Testis (tissue), 3 donors: ENCODE data around the gene CKS2. TPM values are rescaled to one million over a fixed set of nuclear protein-coding genes. Genes with fewer than 3 reads are reported as not detected.

Source experiments
- DNase-seq: peaks from one replicate; pipeline ENCODE4 v3.0.0-alpha.2; 2019
- H3K27ac ChIP-seq, 2 donors: fragments of 200-600 bp; sonication (generic); one replicate each; pipeline ENCODE4 v1.5.1; 2019
- H3K27me3 ChIP-seq: fragments of 200-600 bp; sonication (generic); one replicate; pipeline ENCODE4 v1.5.1; 2019
- H3K36me3 ChIP-seq: fragments of 200-600 bp; sonication (generic); one replicate; pipeline ENCODE4 v1.5.1; 2017; ENCODE audit warnings: low read depth; ENCODE audit errors: missing control alignments
- H3K4me1 ChIP-seq: fragments of 200-600 bp; sonication (generic); one replicate; pipeline ENCODE4 v1.5.1; 2019
- H3K4me3 ChIP-seq, 2 donors: fragments of 200-600 bp; sonication (generic); one replicate each; pipeline ENCODE4 v1.5.1; 2017 to 2019
- H3K9me3 ChIP-seq: fragments of 200-600 bp; sonication (generic); one replicate; pipeline ENCODE4 v1.5.1; 2017
- POLR2A ChIP-seq: fragments of 450-650 bp; IDR thresholded peaks from one replicate; pipeline ENCODE4 v1.6.1; 2017; ENCODE audit warnings: antibody characterized with exemption, mild to moderate bottlenecking, moderate library complexity
- WGBS, 2 donors: methylation state at CpG; one replicate each; pipeline ENCODE4 v1.1.5; 2018; 5-methylcytosine and 5-hydroxymethylcytosine counted together
- intact Hi-C: fragments of 100-400 bp; cut with DNase I; formaldehyde crosslinking; loops from one replicate; pipeline ENCODE4 v1.15.1; 2023; ENCODE audit warnings: low total_unique reads
- polyA plus RNA-seq: library from polyadenylated mRNA; stranded (reverse); fragments of 350-450 nt; fragmentation: Illumina TruSeq; extraction: RNeasy Lipid Tissue Mini Kit (QIAGEN cat#74804); gene quantifications from one replicate; pipeline ENCODE4 v1.2.3, GENCODE V29; 2014; ENCODE audit warnings: low read depth, low replicate concordance; ENCODE audit not compliant: insufficient read depth
- total RNA-seq, 2 donors: library from RNA; depleted of rRNA; stranded (reverse); fragments of >200 nt; gene quantifications; one replicate each; pipeline ENCODE4 v1.2.3, GENCODE V29; 2016
- TF ChIP-seq, protein P1 (sequence below), 3 experiments: fragments of 450-650 bp in 2 of 3; fragments of 200-600 bp in 1 of 3; sonication (generic) in 1 of 3; IDR thresholded peaks; one replicate each; pipeline ENCODE4 v1.5.1; 2016 to 2019; ENCODE audit warnings: antibody characterized with exemption in 3 of 3, mild to moderate bottlenecking in 2 of 3, moderate library complexity in 1 of 3

CKS2 gene
- total and polyA plus RNA-seq, 3 donors from 2014 or later: 200 to 415 (median 222) TPM

DNA sequence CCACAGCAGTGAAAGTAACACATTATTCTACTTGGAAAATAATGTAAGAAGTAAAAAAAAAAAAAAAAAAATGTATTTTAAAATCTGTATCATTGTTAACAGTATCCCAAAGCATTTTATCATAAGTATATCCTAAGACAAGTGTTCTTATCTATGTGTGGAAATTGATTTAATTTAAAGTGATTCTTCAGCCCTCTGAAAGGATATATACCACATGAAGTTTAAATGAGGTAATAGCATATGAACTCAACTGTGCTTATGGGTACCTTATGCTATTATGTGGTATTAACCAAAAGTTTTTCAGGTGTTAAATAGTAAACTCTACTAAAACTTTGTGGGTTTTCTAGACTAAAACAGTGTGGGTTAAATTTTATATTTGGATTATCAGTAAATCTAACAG, 4.5 kb downstream of the CKS2 start:
- peaks cover 14% of the 10 kb centered on the region for H3K4me1 ChIP-seq
- TF ChIP-seq, protein P1, sequence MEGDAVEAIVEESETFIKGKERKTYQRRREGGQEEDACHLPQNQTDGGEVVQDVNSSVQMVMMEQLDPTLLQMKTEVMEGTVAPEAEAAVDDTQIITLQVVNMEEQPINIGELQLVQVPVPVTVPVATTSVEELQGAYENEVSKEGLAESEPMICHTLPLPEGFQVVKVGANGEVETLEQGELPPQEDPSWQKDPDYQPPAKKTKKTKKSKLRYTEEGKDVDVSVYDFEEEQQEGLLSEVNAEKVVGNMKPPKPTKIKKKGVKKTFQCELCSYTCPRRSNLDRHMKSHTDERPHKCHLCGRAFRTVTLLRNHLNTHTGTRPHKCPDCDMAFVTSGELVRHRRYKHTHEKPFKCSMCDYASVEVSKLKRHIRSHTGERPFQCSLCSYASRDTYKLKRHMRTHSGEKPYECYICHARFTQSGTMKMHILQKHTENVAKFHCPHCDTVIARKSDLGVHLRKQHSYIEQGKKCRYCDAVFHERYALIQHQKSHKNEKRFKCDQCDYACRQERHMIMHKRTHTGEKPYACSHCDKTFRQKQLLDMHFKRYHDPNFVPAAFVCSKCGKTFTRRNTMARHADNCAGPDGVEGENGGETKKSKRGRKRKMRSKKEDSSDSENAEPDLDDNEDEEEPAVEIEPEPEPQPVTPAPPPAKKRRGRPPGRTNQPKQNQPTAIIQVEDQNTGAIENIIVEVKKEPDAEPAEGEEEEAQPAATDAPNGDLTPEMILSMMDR (IDR thresholded peaks at IDR 0.05): no peak
- no peak for TF ChIP-seq POLR2A
- no peak overlapping the region for H3K27ac ChIP-seq
- no peaks in the 10 kb centered on the region for H3K9me3 ChIP-seq
- H3K4me3 ChIP-seq: no peak overlapping the region
- intact Hi-C loops: no loop called here
- DNase-seq: no peak
- no peaks in the 10 kb centered on the region for H3K27me3 ChIP-seq
- H3K36me3 ChIP-seq: no peaks in the 10 kb centered on the region

DNA sequence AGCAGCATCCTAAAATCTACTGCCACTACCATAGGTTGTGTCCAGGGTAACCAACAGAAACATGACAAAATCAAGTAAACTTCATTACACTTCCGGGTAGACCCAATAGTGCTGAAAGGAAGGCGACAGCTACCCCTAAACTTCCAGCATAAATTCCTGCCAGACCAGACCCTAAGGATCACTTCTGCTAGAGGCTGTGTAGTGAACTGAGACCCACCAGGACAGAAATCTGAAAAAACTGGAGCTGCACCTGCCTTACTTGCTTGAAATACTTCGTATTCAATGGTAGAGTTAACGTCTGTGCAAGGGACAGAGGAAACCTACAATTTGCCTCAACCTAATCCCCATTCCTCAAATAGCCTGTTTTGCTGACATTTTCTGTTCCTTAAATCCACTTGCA, 6.3 kb downstream of the CKS2 start:
- no peaks in the 10 kb centered on the region for H3K36me3 ChIP-seq
- no peak for DNase-seq
- TF ChIP-seq, protein P1 (IDR thresholded peaks at IDR 0.05): no peak
- TF ChIP-seq POLR2A: no peak
- intact Hi-C loops: no loop called here
- H3K9me3 ChIP-seq: no peaks in the 10 kb centered on the region
- H3K4me3 ChIP-seq: no peak overlapping the region
- peaks cover 14% of the 10 kb centered on the region for H3K4me1 ChIP-seq
- no peaks in the 10 kb centered on the region for H3K27me3 ChIP-seq
- 75 to 81% methylated on average over 4 of the region's 4 CpGs for WGBS, 2 donors
- peak overlapping the region; percentile 98 to 99 for H3K27ac ChIP-seq

DNA sequence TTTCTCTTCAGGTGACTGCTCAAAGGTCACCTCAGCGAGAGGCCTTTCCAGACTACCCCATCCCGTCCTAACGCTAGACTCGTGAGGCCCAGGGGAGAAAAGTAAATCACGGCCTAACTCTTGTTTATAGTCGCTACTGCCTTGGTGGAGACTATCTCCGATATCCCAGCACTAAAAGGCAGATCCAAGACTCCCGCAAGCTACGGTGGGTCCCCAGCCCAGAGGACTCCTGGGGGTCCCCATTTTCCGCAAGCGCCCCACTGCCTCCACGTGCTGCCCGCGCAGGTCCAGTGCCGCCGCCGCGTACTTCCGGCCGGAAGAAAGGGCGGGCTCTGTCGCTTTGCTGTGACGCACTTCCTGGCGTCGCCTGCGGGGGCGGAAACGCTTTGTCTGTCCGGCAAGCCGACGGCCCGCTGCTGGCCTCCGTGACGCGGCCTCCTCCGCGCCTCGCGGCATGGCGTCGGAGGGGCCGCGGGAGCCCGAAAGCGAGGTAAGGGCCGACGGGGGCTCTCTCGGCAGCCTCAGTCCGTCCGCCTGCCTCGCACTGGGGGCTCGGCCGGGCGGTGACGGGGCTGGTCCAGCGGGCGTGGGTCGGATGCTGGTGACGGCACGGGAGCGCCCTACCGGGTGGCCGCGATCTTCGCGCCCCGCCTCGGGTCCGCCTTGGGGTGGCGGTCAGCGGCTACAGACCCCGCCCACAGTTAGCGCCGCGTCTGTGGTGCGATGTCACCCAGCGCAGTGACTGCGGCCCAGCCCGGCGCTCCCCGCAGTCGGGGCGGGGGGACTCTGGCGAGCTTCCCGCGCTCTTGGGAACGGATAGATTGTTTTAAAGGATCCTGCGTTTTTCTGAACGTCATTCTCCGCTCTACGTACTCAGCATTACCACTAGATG, 7.4 kb downstream of the CKS2 start, which contains the start of gene SECISBP2:
Gene SECISBP2 (plus strand): TSS at position 378 of the 892 bp plus-strand sequence. CDS start 77 bp downstream, at position 455.
- Histone ChIP-seq H3K36me3 (no peaks in the 10 kb centered on the region), H3K4me3 (peak within 1 kb of the TSS; percentile 71 to 80), H3K9me3 (no peaks in the 10 kb centered on the region), H3K27ac (peak within 1 kb of the TSS; percentile 98 to 99), H3K4me1 (peaks cover 14% of the 10 kb centered on the region), H3K27me3 (no peaks in the 10 kb centered on the region)
- 0 to 1% methylated on average over 30 to 65 of the region's 91 CpGs for WGBS, 2 donors
- intact Hi-C loops: no loop called here
- peak; percentile 95 for DNase-seq
- TF ChIP-seq, protein P1 (IDR thresholded peaks at IDR 0.05): peak in 2 of 3 experiments; percentile 80 to 83
- TF ChIP-seq POLR2A: peak; percentile 63

DNA sequence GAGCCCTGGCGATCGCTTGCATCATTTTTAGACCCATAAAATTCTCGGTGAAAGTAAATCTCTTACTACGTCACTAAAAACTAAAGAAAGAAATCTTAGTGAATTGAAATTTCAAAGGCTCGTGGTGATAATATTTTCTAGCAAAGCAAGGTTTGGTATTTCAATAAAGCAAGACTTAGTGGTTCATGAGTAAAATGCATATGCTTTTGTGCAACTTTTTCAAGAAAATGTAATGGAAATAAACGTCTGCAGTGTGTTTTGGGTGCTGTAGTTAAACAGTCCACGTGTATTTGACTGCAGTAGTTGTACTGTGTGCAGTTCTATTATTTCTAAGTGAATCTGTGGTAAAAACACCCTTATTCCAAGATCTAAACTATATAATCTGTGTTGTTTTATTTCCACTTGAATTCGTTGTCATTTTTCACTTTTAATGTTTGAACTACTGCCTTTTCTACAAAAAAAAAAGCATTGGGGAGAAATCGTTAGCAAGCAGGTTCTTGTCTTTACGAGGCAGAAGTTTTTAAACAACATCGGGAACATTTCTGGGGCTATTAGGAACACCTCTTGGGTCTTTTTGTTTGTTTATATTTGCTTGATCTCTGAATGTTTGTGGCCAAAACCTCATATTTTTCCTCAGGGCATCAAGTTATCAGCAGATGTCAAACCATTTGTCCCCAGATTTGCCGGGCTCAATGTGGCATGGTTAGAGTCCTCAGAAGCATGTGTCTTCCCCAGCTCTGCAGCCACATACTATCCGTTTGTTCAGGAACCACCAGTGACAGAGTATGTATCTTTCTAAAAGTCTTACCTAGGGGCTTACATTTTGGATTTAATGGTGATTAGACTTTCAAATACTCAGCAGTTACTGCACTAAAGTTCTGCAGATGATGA, 8.3 kb downstream of the CKS2 start:
- H3K4me1 ChIP-seq: peaks cover 14% of the 10 kb centered on the region
- H3K9me3 ChIP-seq: no peaks in the 10 kb centered on the region
- TF ChIP-seq, protein P1 (IDR thresholded peaks at IDR 0.05): peak in 1 of 3 experiments; percentile 57
- TF ChIP-seq POLR2A: no peak
- no peaks in the 10 kb centered on the region for H3K36me3 ChIP-seq
- H3K27ac ChIP-seq: peak overlapping the region; percentile 98 to 99
- no peaks in the 10 kb centered on the region for H3K27me3 ChIP-seq
- H3K4me3 ChIP-seq: peak overlapping the region; percentile 71 to 80
- WGBS, 2 donors: 0 to 2% methylated on average over 13 of the region's 13 CpGs
- DNase-seq: no peak
- intact Hi-C loops: no loop called here
